HCT116 (cell line): Measurements from ENCODE around the gene ZNF776.

Experiments used
- CTCF ChIP-seq, 3 experiments: fragments of 200-600 bp in 1 of 3; sonication (generic) in 1 of 3; IDR thresholded peaks in 2 of 3; conservative IDR thresholded peaks in 1 of 3; 2 replicates each; pipeline ENCODE4 v1.5.1; 2012 to 2017; ENCODE audit warnings: low read depth in 2 of 3, low read length in 2 of 3, antibody characterized with exemption in 1 of 3, borderline replicate concordance in 1 of 3, control low read depth in 1 of 3, mild to moderate bottlenecking in 1 of 3, mixed read lengths in 1 of 3, mixed run types in 1 of 3, moderate library complexity in 1 of 3; ENCODE audit not compliant: insufficient read depth in 1 of 3
- EZH2 ChIP-seq: fragments of 200-600 bp; sonication (generic); IDR thresholded peaks from 2 replicates; pipeline ENCODE4 v1.6.1; 2017; ENCODE audit warnings: antibody characterized with exemption, mixed run types
- FOSL1 ChIP-seq: IDR thresholded peaks from 2 replicates; pipeline ENCODE4 v1.6.1; 2012; ENCODE audit warnings: low read depth
- MAX ChIP-seq: IDR thresholded peaks from 2 replicates; pipeline ENCODE4 v1.6.1; 2012
- POLR2A ChIP-seq: IDR thresholded peaks from 2 replicates; pipeline ENCODE4 v1.7.0; 2011; ENCODE audit warnings: borderline replicate concordance; ENCODE audit not compliant: insufficient read depth, insufficient read length; ENCODE audit errors: extremely low read depth
- POLR2AphosphoS5 ChIP-seq: IDR thresholded peaks from 2 replicates; pipeline ENCODE4 v1.6.1; 2011; ENCODE audit warnings: mild to moderate bottlenecking, low read depth, low read length, moderate library complexity
- RAD21 ChIP-seq: IDR thresholded peaks from 2 replicates; pipeline ENCODE4 v1.6.1; 2012; ENCODE audit warnings: low read depth, mild to moderate bottlenecking
- REST ChIP-seq: IDR thresholded peaks from 2 replicates; pipeline ENCODE4 v1.6.1; 2012; ENCODE audit warnings: low read depth
- SP1 ChIP-seq: IDR thresholded peaks from 2 replicates; pipeline ENCODE4 v1.6.1; 2012; ENCODE audit warnings: low read depth
- SRF ChIP-seq: IDR thresholded peaks from 2 replicates; pipeline ENCODE4 v1.6.1; 2012; ENCODE audit warnings: low read depth
- TCF7L2 ChIP-seq: IDR thresholded peaks from 2 replicates; pipeline ENCODE4 v1.7.0; 2011; ENCODE audit warnings: borderline replicate concordance, inconsistent platforms; ENCODE audit not compliant: insufficient read depth, insufficient read length; ENCODE audit errors: extremely low read depth
- YY1 ChIP-seq: IDR thresholded peaks from 2 replicates; pipeline ENCODE4 v1.6.1; 2011; ENCODE audit warnings: low read length, low read depth, moderate library complexity, mild to moderate bottlenecking; ENCODE audit not compliant: insufficient replicate concordance; ENCODE audit errors: extremely low read depth
- ZNF274 ChIP-seq: fragments of 200-500 bp; sonication (Bioruptor generic); IDR thresholded peaks from 2 replicates; pipeline ENCODE4 v1.6.1; 2014; ENCODE audit warnings: mild to moderate bottlenecking, low read depth, low read length, inconsistent platforms

- TF ChIP-seq POLR2A = no peak
- TF ChIP-seq POLR2AphosphoS5 = no peak
- no peak for TF ChIP-seq SP1
- TF ChIP-seq REST = no peak
- TF ChIP-seq CTCF (IDR thresholded peaks at IDR 0.05 in 2 of 3, conservative IDR thresholded peaks at IDR 0.05 in 1 of 3; ENCODE audit: borderline replicate concordance in 1 of 3, insufficient read depth in 1 of 3, low read depth in 2 of 3, low read length in 2 of 3) = no peak
- no peak for TF ChIP-seq ZNF274
- TF ChIP-seq YY1 = no peak
- no peak for TF ChIP-seq MAX
- no peak for TF ChIP-seq EZH2
- no peak for TF ChIP-seq TCF7L2
- no peak for TF ChIP-seq RAD21
- no peak for TF ChIP-seq FOSL1
- no peak for TF ChIP-seq SRF
Measured at GRCh38 chr19:57747472-57747807, 825 bp downstream of the ZNF776 start.
